Measurements from ENCODE around the gene TMEM125. TPM values are rescaled to one million over a fixed set of nuclear protein-coding genes. Genes with fewer than 3 reads are reported as not detected.

TMEM125 gene
- total and polyA plus RNA-seq, 2 of the 4 experiments (the other 2 are of a cell fraction): under 0.01 to 0.03 TPM

DNA sequence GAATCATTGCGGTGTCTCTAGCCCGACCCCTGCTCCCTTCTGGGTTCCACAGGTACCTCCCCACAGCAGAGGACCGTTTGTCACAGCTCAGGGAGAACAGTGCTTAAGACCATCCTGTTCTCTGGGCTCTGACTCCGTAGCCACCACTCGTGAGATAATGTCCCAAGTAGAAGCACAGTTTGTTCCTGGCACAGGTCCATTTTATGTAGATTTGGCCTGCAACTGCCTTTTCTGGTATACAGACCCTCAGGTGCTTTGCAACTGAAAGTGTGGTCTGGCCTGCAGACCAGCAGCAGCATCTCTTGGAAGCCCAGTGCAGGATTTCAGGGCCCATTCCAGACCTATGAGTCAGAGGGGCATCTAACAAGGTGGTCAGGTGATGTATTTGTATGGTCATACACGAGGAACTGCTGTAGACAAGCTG, 28.4 kb upstream of the TMEM125 start:
- no peak overlapping the region for H3K4me3 ChIP-seq (ENCODE audit: insufficient read depth, low read depth, low read length)
- no peak overlapping the region for H2BK15ac ChIP-seq (ENCODE audit: low read depth, low read length)
- no peak overlapping the region for H3K4ac ChIP-seq (ENCODE audit: low read depth, low read length)
- ATAC-seq (ENCODE audit: low read depth): no peak
- no peaks in the 10 kb centered on the region for H3K79me1 ChIP-seq (ENCODE audit: low read depth in 1 of 2, low read length in 2 of 2)
- H3K36me3 ChIP-seq (ENCODE audit: control insufficient read depth, insufficient read depth, low read length): no peaks in the 10 kb centered on the region
- no peaks in the 10 kb centered on the region; the same call in 1 of the 2 replicates for H3K9me1 ChIP-seq (ENCODE audit: insufficient read depth, low read length)
- no peaks in the 10 kb centered on the region for H4K20me1 ChIP-seq (ENCODE audit: insufficient read depth, low read length)
- H2BK20ac ChIP-seq (ENCODE audit: low read depth, low read length): no peak overlapping the region
- POLR2A ChIA-PET (ENCODE audit: unreplicated experiment): no interaction called here
- 40% methylated on average over 4 of the region's 6 CpGs; no CpG with 5 or more reads in 1 of the 2 experiments for WGBS, 2 experiments (ENCODE audit: extremely low coverage in 2 of 2, insufficient read length in 1 of 2)
- no peak overlapping the region for H2AK5ac ChIP-seq (ENCODE audit: low read depth, low read length)
- no peak overlapping the region for H3K27ac ChIP-seq (ENCODE audit: insufficient read depth, low read length)
- no peaks in the 10 kb centered on the region for H3K27me3 ChIP-seq (ENCODE audit: control insufficient read depth, insufficient read depth, low read length)
- no peak overlapping the region for H4K91ac ChIP-seq (ENCODE audit: insufficient read depth, low read depth, low read length)
- dilution Hi-C loops (cut with HindIII; ENCODE audit: low sequenced_read_pairs, unreplicated experiment): no loop called here
- H3K4me2 ChIP-seq (ENCODE audit: low read depth, low read length): no peak overlapping the region
- no peak overlapping the region for H2BK120ac ChIP-seq (ENCODE audit: low read depth, low read length)
- H2AFZ ChIP-seq (replicated peaks; ENCODE audit: low read length, poor library complexity): peak overlapping the region; percentile 17
- peak; percentile 11; the same call in 1 of the 2 replicates for TF ChIP-seq FOS (IDR thresholded peaks at IDR 0.05; ENCODE audit: low read depth, low read length)
- no peak for TF ChIP-seq MAZ (IDR thresholded peaks at IDR 0.05; ENCODE audit: borderline replicate concordance, low read depth, low read length)
- no peak for TF ChIP-seq POLR2A (IDR thresholded peaks at IDR 0.05; ENCODE audit: low read depth, low read length)
- no peak for TF ChIP-seq BHLHE40 (IDR thresholded peaks at IDR 0.05; ENCODE audit: low read depth, low read length)
- TF ChIP-seq NFE2L2 (IDR thresholded peaks at IDR 0.05; ENCODE audit: low read depth, low read length): no peak
- no peak for TF ChIP-seq RFX5 (IDR thresholded peaks at IDR 0.05; ENCODE audit: low read depth, low read length)
- no peak for TF ChIP-seq CHD1 (IDR thresholded peaks at IDR 0.05; ENCODE audit: low read depth, low read length)
- TF ChIP-seq ELK1 (IDR thresholded peaks at IDR 0.05; ENCODE audit: borderline replicate concordance, low read depth, low read length): no peak
- no peak for TF ChIP-seq CTCF (conservative IDR thresholded peaks at IDR 0.05; ENCODE audit: low read depth, low read length)
- TF ChIP-seq RAD21 (IDR thresholded peaks at IDR 0.05; ENCODE audit: low read length): no peak
- no peak for TF ChIP-seq CEBPB (IDR thresholded peaks at IDR 0.05; ENCODE audit: low read depth, low read length)
- TF ChIP-seq USF2 (IDR thresholded peaks at IDR 0.05; ENCODE audit: low read depth, low read length): 0 out of 2 replicates have a peak, but pooled peaks have one; percentile 28
- TF ChIP-seq SMC3 (IDR thresholded peaks at IDR 0.05; ENCODE audit: low read depth, low read length): no peak
- no peak for TF ChIP-seq RCOR1 (IDR thresholded peaks at IDR 0.05; ENCODE audit: insufficient replicate concordance, low read length)
- TF ChIP-seq MAFK (IDR thresholded peaks at IDR 0.05; ENCODE audit: low read depth, low read length): no peak
- no peak for TF ChIP-seq MXI1 (IDR thresholded peaks at IDR 0.05; ENCODE audit: borderline replicate concordance, low read depth, low read length)
- peak; percentile 54 for DNase-seq
- H4K8ac ChIP-seq (ENCODE audit: low read depth in 2 of 2, low read length in 2 of 2): no peak overlapping the region
- peaks cover 6% of the 10 kb centered on the region; the same call in 1 of the 2 replicates for H3K4me1 ChIP-seq (ENCODE audit: control insufficient read depth, insufficient read depth, low read length)
- H2BK5ac ChIP-seq (ENCODE audit: low read depth, low read length, poor library complexity, severe bottlenecking): no peak overlapping the region
- H2AK9ac ChIP-seq (replicated peaks; ENCODE audit: low read depth, low read length, poor library complexity): peak overlapping the region; percentile 21
- intact Hi-C loops (cut with micrococcal nuclease): no loop called here
- in situ Hi-C loops (cut with MboI; ENCODE audit: low sequenced_read_pairs): no loop called here
- no peak overlapping the region for H3K9ac ChIP-seq (ENCODE audit: low read depth, low read length)
- no peak overlapping the region for H3K18ac ChIP-seq (ENCODE audit: low read depth, low read length)
- no peak overlapping the region for H4K5ac ChIP-seq (ENCODE audit: low read depth, low read length)
- no TSS peak for BruUV-seq (replicated peaks)
- H3K23ac ChIP-seq (ENCODE audit: low read depth, low read length): no peak overlapping the region
- CTCF ChIA-PET: no interaction called here
- H3K56ac ChIP-seq (ENCODE audit: extremely low read depth, insufficient read depth, low read length): no peak overlapping the region
- no peaks in the 10 kb centered on the region for H3K9me3 ChIP-seq (ENCODE audit: control insufficient read depth, insufficient read depth, low read length)
- no peak overlapping the region for H3K14ac ChIP-seq (replicated peaks; ENCODE audit: low read depth, low read length)

Data from IMR-90 (cell line).